Right lobe of liver (tissue), 4 donors: ENCODE measurements around the gene PTPRD.

Source experiments
- POLR2A ChIP-seq: fragments of 450-650 bp; IDR thresholded peaks from one replicate; pipeline ENCODE4 v1.6.1; 2017; ENCODE audit warnings: antibody characterized with exemption, mild to moderate bottlenecking
- TF ChIP-seq, protein P1 (sequence below), 4 donors: fragments of 200-600 bp in 3 of 4; fragments of 450-650 bp in 1 of 4; IDR thresholded peaks; one replicate each; pipeline versions ENCODE4 v1.5.1 to v1.8.0; 2016 to 2022; ENCODE audit warnings: antibody characterized with exemption in 4 of 4, mild to moderate bottlenecking in 2 of 4
- donor health status: DM: no; HTN: no; CAD: no.
- donor health status: DM: no; HTN: no; CAD: no.
- donor health status: DM: no; HTN: yes; CAD: no.

DNA sequence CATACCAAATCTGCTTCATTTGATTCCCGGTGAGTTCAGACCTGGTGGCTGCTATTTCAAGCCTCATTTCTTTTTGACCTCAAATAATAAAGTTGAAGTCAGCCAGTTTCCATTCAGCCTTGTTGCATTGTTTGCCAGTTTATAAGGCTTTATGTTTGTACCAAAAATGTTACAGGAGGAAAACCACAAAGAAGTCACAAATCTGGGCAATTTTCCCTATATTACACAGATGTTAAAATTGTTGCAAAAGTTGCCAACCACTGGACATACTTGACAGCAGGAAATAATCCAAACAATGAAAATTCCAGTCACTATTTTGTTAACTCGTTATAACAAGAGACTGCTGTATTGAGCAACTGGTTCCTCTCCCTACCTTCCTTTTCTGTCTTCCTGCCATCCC, 1488.2 kb downstream of the PTPRD start:
- TF ChIP-seq POLR2A = no peak
- TF ChIP-seq, protein P1, sequence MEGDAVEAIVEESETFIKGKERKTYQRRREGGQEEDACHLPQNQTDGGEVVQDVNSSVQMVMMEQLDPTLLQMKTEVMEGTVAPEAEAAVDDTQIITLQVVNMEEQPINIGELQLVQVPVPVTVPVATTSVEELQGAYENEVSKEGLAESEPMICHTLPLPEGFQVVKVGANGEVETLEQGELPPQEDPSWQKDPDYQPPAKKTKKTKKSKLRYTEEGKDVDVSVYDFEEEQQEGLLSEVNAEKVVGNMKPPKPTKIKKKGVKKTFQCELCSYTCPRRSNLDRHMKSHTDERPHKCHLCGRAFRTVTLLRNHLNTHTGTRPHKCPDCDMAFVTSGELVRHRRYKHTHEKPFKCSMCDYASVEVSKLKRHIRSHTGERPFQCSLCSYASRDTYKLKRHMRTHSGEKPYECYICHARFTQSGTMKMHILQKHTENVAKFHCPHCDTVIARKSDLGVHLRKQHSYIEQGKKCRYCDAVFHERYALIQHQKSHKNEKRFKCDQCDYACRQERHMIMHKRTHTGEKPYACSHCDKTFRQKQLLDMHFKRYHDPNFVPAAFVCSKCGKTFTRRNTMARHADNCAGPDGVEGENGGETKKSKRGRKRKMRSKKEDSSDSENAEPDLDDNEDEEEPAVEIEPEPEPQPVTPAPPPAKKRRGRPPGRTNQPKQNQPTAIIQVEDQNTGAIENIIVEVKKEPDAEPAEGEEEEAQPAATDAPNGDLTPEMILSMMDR (IDR thresholded peaks at IDR 0.05) = no peak
